Natural killer cell (primary cell): ENCODE measurements around the gene CPSF6. TPM values are rescaled to one million over a fixed set of nuclear protein-coding genes. Genes with fewer than 3 reads are reported as not detected.
"Not testable (repeated sequence)": the region's sequence is repeated elsewhere in the genome, so short reads cannot be mapped to it uniquely, and the experiment has no call there.

Experiments
- ATAC-seq, 3 donors: fragments of 150-1000 bp in 2 of 3; fragments of 200-7000 bp in 1 of 3; cut with Tn5 transposase; 1 replicate in 1 of 3; 2 replicates in 2 of 3; pipeline ENCODE4 v1.10.0; 2021; ENCODE audit warnings: mild to moderate bottlenecking in 2 of 3, moderate library complexity in 2 of 3
- DNase-seq, 2 donors: peaks; one replicate each; pipeline versions ENCODE4 v3.0.0 to v3.0.0-alpha.2; 2013 to 2021; ENCODE audit warnings: mixed read lengths in 1 of 2
- H3K27ac ChIP-seq: one replicate; pipeline ENCODE4 v1.5.1; 2013; ENCODE audit warnings: mild to moderate bottlenecking, low read length
- H3K27me3 ChIP-seq: one replicate; pipeline ENCODE4 v1.6.1; 2013; ENCODE audit warnings: low read length; ENCODE audit not compliant: control insufficient read depth, insufficient read depth
- H3K36me3 ChIP-seq: one replicate; pipeline ENCODE4 v1.6.1; 2013; ENCODE audit warnings: low read length; ENCODE audit not compliant: control insufficient read depth, insufficient read depth
- H3K4me1 ChIP-seq: one replicate; pipeline ENCODE4 v1.6.1; 2013; ENCODE audit warnings: low read length; ENCODE audit not compliant: control insufficient read depth, insufficient read depth
- H3K4me3 ChIP-seq: one replicate; pipeline ENCODE4 v1.5.1; 2013; ENCODE audit warnings: low read length
- H3K9me3 ChIP-seq: one replicate; pipeline ENCODE4 v1.6.1; 2013; ENCODE audit warnings: low read length; ENCODE audit not compliant: control insufficient read depth, insufficient read depth
- H3K27ac Mint-ChIP-seq, 2 donors: one replicate each; pipeline ENCODE4 v1.8.0; 2022; ENCODE audit warnings: mild to moderate bottlenecking in 2 of 2, mixed read lengths in 2 of 2, moderate library complexity in 1 of 2
- H3K27me3 Mint-ChIP-seq, 2 donors: one replicate each; pipeline ENCODE4 v1.8.0; 2022; ENCODE audit warnings: low read depth in 2 of 2, mixed read lengths in 2 of 2
- H3K36me3 Mint-ChIP-seq: one replicate; pipeline ENCODE4 v1.8.0; 2022; ENCODE audit warnings: mixed read lengths
- H3K4me1 Mint-ChIP-seq, 2 donors: one replicate each; pipeline ENCODE4 v1.8.0; 2022; ENCODE audit warnings: mixed read lengths in 2 of 2
- H3K4me3 Mint-ChIP-seq: one replicate; pipeline ENCODE4 v1.8.0; 2022; ENCODE audit warnings: mild to moderate bottlenecking, moderate library complexity, mixed read lengths
- H3K9me3 Mint-ChIP-seq, 2 donors: one replicate each; pipeline ENCODE4 v1.8.0; 2022; ENCODE audit warnings: mixed read lengths in 2 of 2
- CTCF ChIP-seq: fragments of 200-600 bp; IDR thresholded peaks from one replicate; pipeline ENCODE4 v1.8.0; 2022; ENCODE audit warnings: antibody characterized with exemption
- WGBS: methylation state at CpG from one replicate; pipeline ENCODE4 v1.1.7; 2013; ENCODE audit warnings: missing lambda C conversion rate; ENCODE audit not compliant: insufficient coverage; 5-methylcytosine and 5-hydroxymethylcytosine counted together
- intact Hi-C: fragments of 100-400 bp; cut with micrococcal nuclease; formaldehyde crosslinking; loops from one replicate; pipeline ENCODE4 v1.14.2; 2022
- total RNA-seq, 4 donors: library from RNA; stranded (reverse); fragments of 120-200 nt in 1 of 4; gene quantifications; one replicate each; pipeline versions ENCODE4 v1.2.3 to v1.2.4, GENCODE V29; 2013 to 2022

Gene CPSF6
- total RNA-seq, 3 donors from 2014 or later (not counting 1 experiment from before 2014, with no cell fraction given) = 88.5 to 99.4 (median 95.4) TPM

GRCh38 chr12:69298947-69299346 is 59.6 kb downstream of the CPSF6 start:
- no peaks in the 10 kb centered on the region for H3K9me3 Mint-ChIP-seq
- Histone ChIP-seq H3K27ac (no peak overlapping the region), H3K9me3 (peaks cover 2% of the 10 kb centered on the region), H3K36me3 (no peaks in the 10 kb centered on the region), H3K4me3 (no peak overlapping the region), H3K4me1 (no peaks in the 10 kb centered on the region), H3K27me3 (no peaks in the 10 kb centered on the region)
- no peaks in the 10 kb centered on the region for H3K36me3 Mint-ChIP-seq
- no peak overlapping the region for H3K4me3 Mint-ChIP-seq
- no peaks in the 10 kb centered on the region for H3K4me1 Mint-ChIP-seq
- H3K27me3 Mint-ChIP-seq = peaks cover 16 to 22% of the 10 kb centered on the region in 2 donors
- no peak for TF ChIP-seq CTCF
- no peak for ATAC-seq
- intact Hi-C loops = loop anchor here (10.0 kb wide), 1 partner anchor 56 kb away; the partner anchor contains the start of gene YEATS4
- no peak for DNase-seq
- WGBS = 88% methylated on average over 2 of the region's 2 CpGs
- H3K27ac Mint-ChIP-seq = no peak overlapping the region

- Mint-ChIP-seq H3K27me3 (peaks cover 7 to 21% of the 10 kb centered on the region in 2 donors), H3K9me3 (peaks cover 0 to 8% of the 10 kb centered on the region in 2 donors), H3K4me1 (no peaks in the 10 kb centered on the region), H3K4me3 (no peak overlapping the region), H3K27ac (no peak overlapping the region), H3K36me3 (peaks cover 13% of the 10 kb centered on the region)
- Histone ChIP-seq H3K27ac (no peak overlapping the region), H3K9me3 (no peaks in the 10 kb centered on the region), H3K4me1 (no peaks in the 10 kb centered on the region), H3K36me3 (no peaks in the 10 kb centered on the region), H3K27me3 (no peaks in the 10 kb centered on the region), H3K4me3 (no peak overlapping the region)
- ATAC-seq (no peak), DNase-seq (no peak)
- WGBS = 86% methylated on average over 1 of the region's 1 CpG
- TF ChIP-seq CTCF = no peak
- intact Hi-C loops = no loop called here
Observed at GRCh38 chr12:69304284-69304683, 64.9 kb downstream of the CPSF6 start.

DNA sequence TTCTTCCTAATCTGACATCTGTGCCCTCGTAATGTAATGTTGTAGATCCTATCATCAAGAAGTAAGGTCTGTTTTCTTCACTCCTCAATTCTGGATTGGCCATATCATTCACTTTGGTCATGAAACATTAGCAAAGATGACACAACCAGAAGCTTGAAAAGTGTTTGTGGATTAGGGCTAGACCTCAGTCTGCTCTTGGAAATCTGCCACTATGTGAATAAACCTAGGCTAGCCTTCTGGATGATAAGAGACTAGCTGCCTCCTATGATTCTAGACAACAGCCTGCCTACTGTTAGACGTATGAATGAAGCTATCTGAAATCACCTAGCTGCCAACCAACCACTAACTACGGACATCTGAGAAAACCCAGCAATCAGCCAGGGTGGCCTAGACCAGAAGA is 70.1 kb downstream of the CPSF6 start:
- TF ChIP-seq CTCF = no peak
- no peak for DNase-seq
- peaks cover 0 to 7% of the 10 kb centered on the region in 2 donors for H3K9me3 Mint-ChIP-seq
- no peak overlapping the region for H3K4me3 Mint-ChIP-seq
- no peaks in the 10 kb centered on the region for H3K9me3 ChIP-seq
- H3K27ac Mint-ChIP-seq = no peak overlapping the region
- H3K4me1 Mint-ChIP-seq = no peaks in the 10 kb centered on the region
- ATAC-seq = no peak
- no peaks in the 10 kb centered on the region for H3K27me3 ChIP-seq
- intact Hi-C loops = no loop called here
- WGBS = 100% methylated on average over 2 of the region's 3 CpGs
- no peaks in the 10 kb centered on the region for H3K36me3 ChIP-seq
- no peaks in the 10 kb centered on the region for H3K4me1 ChIP-seq
- no peak overlapping the region for H3K4me3 ChIP-seq
- peaks cover 7 to 10% of the 10 kb centered on the region in 2 donors for H3K27me3 Mint-ChIP-seq
- no peak overlapping the region for H3K27ac ChIP-seq
- peaks cover 10% of the 10 kb centered on the region for H3K36me3 Mint-ChIP-seq

DNA sequence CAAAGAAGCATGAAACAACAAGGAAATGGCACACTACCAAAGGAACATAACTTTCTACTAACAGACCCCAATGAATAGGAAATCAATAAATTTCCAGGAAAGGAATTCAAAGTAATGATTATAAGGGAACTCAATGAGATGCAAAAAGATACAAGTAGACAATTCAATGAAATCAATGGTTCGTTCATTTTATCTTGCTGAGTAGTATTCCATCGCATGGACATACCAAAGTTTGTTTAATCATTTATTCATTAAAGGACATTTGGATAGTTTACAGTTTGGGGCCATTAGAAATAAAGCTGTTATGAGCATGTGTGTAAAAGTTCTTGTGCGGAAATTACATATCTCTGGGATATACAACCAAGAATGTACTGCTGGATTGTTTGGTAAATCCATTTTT is 73.8 kb downstream of the CPSF6 start:
- no peaks in the 10 kb centered on the region for H3K36me3 Mint-ChIP-seq
- H3K4me1 Mint-ChIP-seq = no peaks in the 10 kb centered on the region
- H3K9me3 Mint-ChIP-seq = no peaks in the 10 kb centered on the region
- no peaks in the 10 kb centered on the region for H3K27me3 ChIP-seq
- ATAC-seq (no peak), DNase-seq (no peak)
- H3K27me3 Mint-ChIP-seq = no peaks in the 10 kb centered on the region
- no peaks in the 10 kb centered on the region for H3K9me3 ChIP-seq
- intact Hi-C loops = no loop called here
- no peaks in the 10 kb centered on the region for H3K4me1 ChIP-seq
- WGBS = 100% methylated on average over 2 of the region's 3 CpGs
- no peak overlapping the region for H3K27ac Mint-ChIP-seq
- no peak overlapping the region for H3K4me3 ChIP-seq
- no peak overlapping the region for H3K27ac ChIP-seq
- no peak overlapping the region for H3K4me3 Mint-ChIP-seq
- TF ChIP-seq CTCF = no peak
- no peaks in the 10 kb centered on the region for H3K36me3 ChIP-seq

DNA sequence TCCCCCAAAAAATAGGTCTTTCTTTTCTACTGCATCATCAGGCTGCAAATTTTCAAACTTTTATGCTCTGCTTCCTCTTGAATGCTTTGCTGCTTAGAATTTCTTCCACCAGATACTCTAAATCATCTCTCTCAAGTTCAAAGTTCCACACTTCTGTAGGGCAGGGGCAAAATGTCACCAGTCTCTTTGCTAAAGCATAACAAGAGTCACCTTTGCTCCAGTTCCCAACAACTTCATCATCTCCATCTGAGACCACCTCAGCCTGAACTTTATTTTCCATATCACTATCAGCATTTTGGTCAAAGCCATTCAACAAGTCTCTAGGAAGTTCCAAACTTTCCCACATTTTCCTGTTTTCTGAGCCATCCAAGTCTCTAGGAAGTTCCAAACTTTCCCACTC is 77.4 kb downstream of the CPSF6 start:
- H3K27me3 Mint-ChIP-seq = peaks cover 12 to 20% of the 10 kb centered on the region in 2 donors
- H3K27ac Mint-ChIP-seq, H3K4me3 ChIP-seq, H3K36me3 ChIP-seq, H3K9me3 ChIP-seq, H3K27ac ChIP-seq, H3K36me3 Mint-ChIP-seq, H3K4me1 ChIP-seq, intact Hi-C loops, H3K4me1 Mint-ChIP-seq, H3K9me3 Mint-ChIP-seq, H3K27me3 ChIP-seq, ATAC-seq, H3K4me3 Mint-ChIP-seq, DNase-seq: not testable (repeated sequence)
